ENCODE data around the gene HLA-DRB1. TPM values are rescaled to one million over a fixed set of nuclear protein-coding genes. Genes with fewer than 3 reads are reported as not detected.
"Not testable (repeated sequence)": the region's sequence is repeated elsewhere in the genome, so short reads cannot be mapped to it uniquely, and the experiment has no call there.

The HLA-DRB1 gene
- total and polyA plus RNA-seq, 5 donors from 2014 or later = 95.6 to 306 (median 238) TPM

DNA sequence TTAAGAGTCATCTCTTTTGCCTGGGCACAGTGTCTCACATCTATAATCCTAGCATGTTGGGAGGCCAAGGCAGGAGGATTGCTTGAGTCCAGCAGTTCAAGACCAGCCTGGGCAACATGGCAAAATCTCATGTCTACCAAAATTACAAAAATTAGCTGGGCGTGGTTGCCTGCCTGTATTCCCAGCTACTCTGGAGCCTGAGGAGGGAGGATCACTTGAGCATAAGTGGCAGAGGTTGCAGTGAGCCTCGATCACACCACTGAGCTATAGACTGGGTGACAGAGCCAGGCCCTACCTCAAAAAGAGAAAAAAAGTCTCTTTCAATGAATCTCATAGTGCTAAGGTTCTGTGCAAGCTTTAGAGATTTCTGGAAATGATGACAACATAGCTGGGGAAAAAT, 1.5 kb downstream of the HLA-DRB1 start:
- Histone ChIP-seq H3K36me3 (ENCODE audit: control insufficient read depth, insufficient read depth, low read length) (no peaks in the 10 kb centered on the region), H3K4me1 (ENCODE audit: control insufficient read depth, insufficient read depth, low read length, poor library complexity, severe bottlenecking) (no peaks in the 10 kb centered on the region), H3K9me3 (ENCODE audit: control insufficient read depth in 2 of 2, low read length in 2 of 2) (no peaks in the 10 kb centered on the region), H3K27ac (ENCODE audit: insufficient read depth, low read length, poor library complexity, severe bottlenecking) (peak overlapping the region; percentile 5), H3K4me3 (ENCODE audit: low read depth, low read length) (peak overlapping the region; percentile 83), H3K27me3 (ENCODE audit: control insufficient read depth, insufficient read depth, low read length) (no peaks in the 10 kb centered on the region)
- H3K4me3 Mint-ChIP-seq = peak overlapping the region; percentile 69 to 95 (median 83)
- H3K36me3 Mint-ChIP-seq = no peaks in the 10 kb centered on the region
- peaks cover 0 to 3% (median 0%) of the 10 kb centered on the region in 7 donors for H3K9me3 Mint-ChIP-seq
- peaks cover 15 to 42% (median 29%) of the 10 kb centered on the region in 4 donors for H3K4me1 Mint-ChIP-seq
- peak overlapping the region; percentile 15 to 78 (median 66) for H3K27ac Mint-ChIP-seq
- DNase-seq (no peak), ATAC-seq (ENCODE audit: low read depth in 2 of 2) (no peak)
- H3K27me3 Mint-ChIP-seq = no peaks in the 10 kb centered on the region

GRCh38 chr6:32583527-32583898, 6.1 kb downstream of the HLA-DRB1 start:
- Mint-ChIP-seq H3K4me1 (peaks cover 10 to 41% (median 35%) of the 10 kb centered on the region in 4 donors), H3K4me3 (peak overlapping the region in 3 of 4 donors; percentile 5 to 40 (median 24)), H3K27ac (no peak overlapping the region), H3K36me3 (peaks cover 4% of the 10 kb centered on the region), H3K27me3 (no peaks in the 10 kb centered on the region), H3K9me3 (peaks cover 0 to 3% (median 0%) of the 10 kb centered on the region in 7 donors)
- no peak for DNase-seq
- Histone ChIP-seq H3K36me3 (ENCODE audit: control insufficient read depth, insufficient read depth, low read length) (peaks cover 7% of the 10 kb centered on the region), H3K4me3 (ENCODE audit: low read depth, low read length) (peak overlapping the region; percentile 58), H3K27ac (ENCODE audit: insufficient read depth, low read length, poor library complexity, severe bottlenecking) (peak overlapping the region; percentile 66), H3K27me3 (ENCODE audit: control insufficient read depth, insufficient read depth, low read length) (no peaks in the 10 kb centered on the region), H3K9me3 (ENCODE audit: control insufficient read depth in 2 of 2, low read length in 2 of 2) (no peaks in the 10 kb centered on the region), H3K4me1 (ENCODE audit: control insufficient read depth, insufficient read depth, low read length, poor library complexity, severe bottlenecking) (no peaks in the 10 kb centered on the region)
- ATAC-seq (ENCODE audit: low read depth in 2 of 2) = no peak

- H3K27me3 ChIP-seq (ENCODE audit: control insufficient read depth, insufficient read depth, low read length) = no peaks in the 10 kb centered on the region
- no peaks in the 10 kb centered on the region for H3K9me3 ChIP-seq (ENCODE audit: control insufficient read depth in 2 of 2, low read length in 2 of 2)
- peaks cover under 1 to 27% (median 25%) of the 10 kb centered on the region in 4 donors for H3K4me1 Mint-ChIP-seq
- DNase-seq (no peak), ATAC-seq (ENCODE audit: low read depth in 2 of 2) (no peak)
- no peaks in the 10 kb centered on the region for H3K9me3 Mint-ChIP-seq
- no peak overlapping the region for H3K4me3 Mint-ChIP-seq
- H3K4me1 ChIP-seq (ENCODE audit: control insufficient read depth, insufficient read depth, low read length, poor library complexity, severe bottlenecking) = no peaks in the 10 kb centered on the region
- no peaks in the 10 kb centered on the region for H3K27me3 Mint-ChIP-seq
- peak overlapping the region; percentile 4 to 83 (median 47) for H3K27ac Mint-ChIP-seq
- no peak overlapping the region for H3K27ac ChIP-seq (ENCODE audit: insufficient read depth, low read length, poor library complexity, severe bottlenecking)
- peaks cover 7% of the 10 kb centered on the region for H3K36me3 ChIP-seq (ENCODE audit: control insufficient read depth, insufficient read depth, low read length)
- peaks cover 4% of the 10 kb centered on the region for H3K36me3 Mint-ChIP-seq
- H3K4me3 ChIP-seq (ENCODE audit: low read depth, low read length) = no peak overlapping the region
Observed at GRCh38 chr6:32581315-32582095, 8.1 kb downstream of the HLA-DRB1 start.

DNA sequence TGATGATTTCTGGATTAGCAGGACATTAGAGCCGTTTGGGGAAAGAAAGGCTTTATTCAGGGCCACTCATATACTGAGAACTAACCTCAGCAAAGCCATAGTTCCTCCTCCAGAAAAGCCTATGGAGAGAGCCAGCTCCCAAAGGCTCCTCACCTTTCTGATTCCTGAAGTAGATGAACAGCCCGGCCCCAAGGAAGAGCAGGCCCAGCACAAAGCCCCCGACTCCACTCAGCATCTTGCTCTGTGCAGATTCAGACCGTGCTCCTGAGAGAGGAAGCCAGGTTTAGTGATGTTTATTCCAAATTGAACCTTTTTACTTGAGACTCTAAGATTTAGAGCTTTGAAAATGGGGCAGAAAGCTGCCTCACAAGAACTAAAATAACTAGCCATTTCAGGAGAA, 9.1 kb downstream of the HLA-DRB1 start:
- H3K4me3 Mint-ChIP-seq = no peak overlapping the region
- no peak for DNase-seq

DNA sequence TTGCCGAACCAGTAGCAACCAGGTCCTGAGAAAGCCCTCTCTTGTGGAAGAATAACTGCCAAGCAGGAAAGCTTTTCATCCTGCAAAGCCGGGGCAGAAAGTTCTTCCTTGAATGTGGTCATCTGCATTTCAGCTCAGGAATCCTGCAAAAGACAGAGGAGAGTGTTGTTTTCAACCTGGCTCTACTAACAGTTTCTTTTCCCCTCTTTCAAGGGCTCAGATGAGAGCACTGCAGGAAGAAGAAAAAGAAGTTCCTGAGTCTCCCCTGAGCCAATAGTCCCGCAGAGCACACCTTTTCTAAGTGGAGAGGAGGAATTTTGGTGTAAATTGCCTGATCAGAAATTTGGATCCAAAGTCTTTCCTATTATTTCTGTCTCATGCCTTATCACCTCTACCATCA, 10.7 kb downstream of the HLA-DRB1 start:
- H3K4me3 ChIP-seq (ENCODE audit: low read depth, low read length) = no peak overlapping the region
- Mint-ChIP-seq H3K4me3 (no peak overlapping the region), H3K36me3 (peaks cover 4% of the 10 kb centered on the region), H3K27ac (peak overlapping the region in 1 of 3 donors; percentile 39), H3K4me1 (peaks cover 0 to 14% (median 13%) of the 10 kb centered on the region in 4 donors), H3K27me3 (peaks cover 5% of the 10 kb centered on the region), H3K9me3 (no peaks in the 10 kb centered on the region)
- no peaks in the 10 kb centered on the region for H3K27me3 ChIP-seq (ENCODE audit: control insufficient read depth, insufficient read depth, low read length)
- peaks cover 7% of the 10 kb centered on the region for H3K36me3 ChIP-seq (ENCODE audit: control insufficient read depth, insufficient read depth, low read length)
- no peak overlapping the region for H3K27ac ChIP-seq (ENCODE audit: insufficient read depth, low read length, poor library complexity, severe bottlenecking)
- ATAC-seq (ENCODE audit: low read depth in 2 of 2) (no peak), DNase-seq (no peak)
- no peaks in the 10 kb centered on the region for H3K4me1 ChIP-seq (ENCODE audit: control insufficient read depth, insufficient read depth, low read length, poor library complexity, severe bottlenecking)
- no peaks in the 10 kb centered on the region for H3K9me3 ChIP-seq (ENCODE audit: control insufficient read depth in 2 of 2, low read length in 2 of 2)

More for the DNA sequence above, 9.1 kb downstream of the HLA-DRB1 start:
- H3K27me3 Mint-ChIP-seq = no peaks in the 10 kb centered on the region
- Histone ChIP-seq H3K4me1 (ENCODE audit: control insufficient read depth, insufficient read depth, low read length, poor library complexity, severe bottlenecking) (no peaks in the 10 kb centered on the region), H3K27me3 (ENCODE audit: control insufficient read depth, insufficient read depth, low read length) (no peaks in the 10 kb centered on the region), H3K4me3 (ENCODE audit: low read depth, low read length) (no peak overlapping the region), H3K36me3 (ENCODE audit: control insufficient read depth, insufficient read depth, low read length) (peaks cover 7% of the 10 kb centered on the region), H3K9me3 (ENCODE audit: control insufficient read depth in 2 of 2, low read length in 2 of 2) (no peaks in the 10 kb centered on the region), H3K27ac (ENCODE audit: insufficient read depth, low read length, poor library complexity, severe bottlenecking) (no peak overlapping the region)
- H3K36me3 Mint-ChIP-seq = peaks cover 4% of the 10 kb centered on the region
- no peak for ATAC-seq (ENCODE audit: low read depth in 2 of 2)
- no peaks in the 10 kb centered on the region for H3K9me3 Mint-ChIP-seq
- peaks cover 0 to 22% (median 20%) of the 10 kb centered on the region in 4 donors for H3K4me1 Mint-ChIP-seq
- peak overlapping the region; percentile 4 to 56 (median 23) for H3K27ac Mint-ChIP-seq

- H3K27ac ChIP-seq (ENCODE audit: insufficient read depth, low read length, poor library complexity, severe bottlenecking); H3K27me3 ChIP-seq (ENCODE audit: control insufficient read depth, insufficient read depth, low read length); H3K36me3 Mint-ChIP-seq; H3K4me3 ChIP-seq (ENCODE audit: low read depth, low read length); H3K4me1 ChIP-seq (ENCODE audit: control insufficient read depth, insufficient read depth, low read length, poor library complexity, severe bottlenecking); H3K4me3 Mint-ChIP-seq; ATAC-seq (ENCODE audit: low read depth in 2 of 2); H3K9me3 ChIP-seq (ENCODE audit: control insufficient read depth in 2 of 2, low read length in 2 of 2); DNase-seq; H3K27ac Mint-ChIP-seq; H3K27me3 Mint-ChIP-seq; H3K36me3 ChIP-seq (ENCODE audit: control insufficient read depth, insufficient read depth, low read length); H3K9me3 Mint-ChIP-seq: not testable (repeated sequence)
- peaks cover 0 to 13% (median 12%) of the 10 kb centered on the region in 4 donors for H3K4me1 Mint-ChIP-seq
Observed at GRCh38 chr6:32577493-32577892, 12.2 kb downstream of the HLA-DRB1 start.

DNA sequence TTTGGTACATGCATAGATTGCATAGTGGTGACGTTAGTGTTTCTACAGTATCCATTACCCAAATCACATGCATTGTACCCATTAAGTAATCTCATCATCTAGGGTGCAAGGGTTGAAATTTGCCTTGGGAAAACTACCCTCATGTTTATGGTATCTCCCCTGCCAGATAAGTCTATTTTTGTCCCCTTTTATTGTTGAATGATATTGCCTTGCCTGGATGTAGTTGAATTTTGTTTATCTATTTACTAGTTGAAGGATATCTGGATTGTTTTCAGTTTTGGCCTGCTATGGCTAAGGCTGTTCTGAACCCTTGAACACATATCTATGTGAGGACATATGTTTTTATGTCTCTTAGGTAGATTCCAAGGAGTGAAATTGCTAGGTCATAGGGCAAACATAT, 13.4 kb downstream of the HLA-DRB1 start:
- H3K27ac Mint-ChIP-seq = no peak overlapping the region
- H3K27me3 Mint-ChIP-seq = peaks cover 5% of the 10 kb centered on the region
- Histone ChIP-seq H3K4me1 (ENCODE audit: control insufficient read depth, insufficient read depth, low read length, poor library complexity, severe bottlenecking) (no peaks in the 10 kb centered on the region), H3K4me3 (ENCODE audit: low read depth, low read length) (no peak overlapping the region), H3K27me3 (ENCODE audit: control insufficient read depth, insufficient read depth, low read length) (no peaks in the 10 kb centered on the region), H3K9me3 (ENCODE audit: control insufficient read depth in 2 of 2, low read length in 2 of 2) (no peaks in the 10 kb centered on the region), H3K36me3 (ENCODE audit: control insufficient read depth, insufficient read depth, low read length) (peaks cover 6% of the 10 kb centered on the region), H3K27ac (ENCODE audit: insufficient read depth, low read length, poor library complexity, severe bottlenecking) (no peak overlapping the region)
- no peak overlapping the region for H3K4me3 Mint-ChIP-seq
- H3K4me1 Mint-ChIP-seq = peaks cover 0 to 13% (median 8%) of the 10 kb centered on the region in 4 donors
- no peaks in the 10 kb centered on the region for H3K36me3 Mint-ChIP-seq
- ATAC-seq (ENCODE audit: low read depth in 2 of 2) (no peak), DNase-seq (no peak)
- H3K9me3 Mint-ChIP-seq = no peaks in the 10 kb centered on the region
